Endothelial cell of umbilical vein (primary cell): ENCODE measurements around the gene BGN.

Source experiments
- EZH2 ChIP-seq: IDR thresholded peaks from 2 replicates; pipeline ENCODE4 v1.6.1; 2012; ENCODE audit warnings: borderline replicate concordance, low read depth, mild to moderate bottlenecking, moderate library complexity, low read length, inconsistent platforms; ENCODE audit not compliant: severe bottlenecking
- MYC ChIP-seq: IDR thresholded peaks from one replicate; pipeline ENCODE4 v1.6.1; 2011; ENCODE audit warnings: mild to moderate bottlenecking, low read depth, low read length
- POLR2A ChIP-seq: IDR thresholded peaks from 2 replicates; pipeline ENCODE4 v1.6.1; 2012; ENCODE audit warnings: low read depth, mild to moderate bottlenecking, control low read depth, low read length
- POLR2AphosphoS5 ChIP-seq: IDR thresholded peaks from 2 replicates; pipeline ENCODE4 v1.6.1; 2012; ENCODE audit warnings: low read depth, mild to moderate bottlenecking, control low read depth, low read length, moderate library complexity; ENCODE audit not compliant: insufficient read depth
- TF ChIP-seq, protein P1 (sequence below), 2 donors: IDR thresholded peaks; 1 replicate in 1 of 2; 2 replicates in 1 of 2; pipeline ENCODE4 v1.5.1; 2011; ENCODE audit warnings: low read length in 2 of 2, mild to moderate bottlenecking in 2 of 2, moderate library complexity in 2 of 2, control low read depth in 1 of 2, inconsistent platforms in 1 of 2, low read depth in 1 of 2; ENCODE audit not compliant: insufficient read depth in 1 of 2; ENCODE audit errors: extremely low read depth in 1 of 2
- TF ChIP-seq, protein P2 (sequence below): IDR thresholded peaks from 2 replicates; pipeline ENCODE4 v1.6.1; 2011; ENCODE audit not compliant: insufficient read depth, insufficient read length

DNA sequence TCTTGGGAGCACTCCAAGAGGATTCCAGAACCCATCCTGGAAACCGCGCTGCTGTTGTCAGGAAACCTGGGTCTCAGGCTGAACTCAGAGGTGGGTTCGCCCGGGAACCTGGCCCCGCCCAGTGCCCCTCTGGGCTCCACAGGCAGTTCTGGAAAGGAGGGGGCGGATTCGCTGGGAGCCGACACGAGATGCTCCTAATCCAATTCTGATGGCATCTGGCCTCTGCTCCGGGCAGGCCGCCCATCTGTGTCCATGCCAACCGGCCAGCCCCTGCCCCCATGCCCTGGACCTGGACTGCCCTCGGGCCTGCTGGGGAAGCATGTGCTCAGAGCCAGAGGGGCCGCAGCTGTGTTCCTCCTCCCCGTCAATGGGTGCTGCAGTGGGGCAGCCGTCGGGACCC is 43.6 kb downstream of the BGN start:
- TF ChIP-seq POLR2AphosphoS5: no peak
- TF ChIP-seq POLR2A: no peak
- TF ChIP-seq, protein P1, sequence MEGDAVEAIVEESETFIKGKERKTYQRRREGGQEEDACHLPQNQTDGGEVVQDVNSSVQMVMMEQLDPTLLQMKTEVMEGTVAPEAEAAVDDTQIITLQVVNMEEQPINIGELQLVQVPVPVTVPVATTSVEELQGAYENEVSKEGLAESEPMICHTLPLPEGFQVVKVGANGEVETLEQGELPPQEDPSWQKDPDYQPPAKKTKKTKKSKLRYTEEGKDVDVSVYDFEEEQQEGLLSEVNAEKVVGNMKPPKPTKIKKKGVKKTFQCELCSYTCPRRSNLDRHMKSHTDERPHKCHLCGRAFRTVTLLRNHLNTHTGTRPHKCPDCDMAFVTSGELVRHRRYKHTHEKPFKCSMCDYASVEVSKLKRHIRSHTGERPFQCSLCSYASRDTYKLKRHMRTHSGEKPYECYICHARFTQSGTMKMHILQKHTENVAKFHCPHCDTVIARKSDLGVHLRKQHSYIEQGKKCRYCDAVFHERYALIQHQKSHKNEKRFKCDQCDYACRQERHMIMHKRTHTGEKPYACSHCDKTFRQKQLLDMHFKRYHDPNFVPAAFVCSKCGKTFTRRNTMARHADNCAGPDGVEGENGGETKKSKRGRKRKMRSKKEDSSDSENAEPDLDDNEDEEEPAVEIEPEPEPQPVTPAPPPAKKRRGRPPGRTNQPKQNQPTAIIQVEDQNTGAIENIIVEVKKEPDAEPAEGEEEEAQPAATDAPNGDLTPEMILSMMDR (IDR thresholded peaks at IDR 0.05; ENCODE audit: extremely low read depth in 1 of 2, insufficient read depth in 1 of 2, low read depth in 1 of 2, low read length in 2 of 2): no peak
- TF ChIP-seq, protein P2, sequence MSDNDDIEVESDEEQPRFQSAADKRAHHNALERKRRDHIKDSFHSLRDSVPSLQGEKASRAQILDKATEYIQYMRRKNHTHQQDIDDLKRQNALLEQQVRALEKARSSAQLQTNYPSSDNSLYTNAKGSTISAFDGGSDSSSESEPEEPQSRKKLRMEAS: no peak
- no peak for TF ChIP-seq EZH2
- TF ChIP-seq MYC: no peak
